ENCODE data around the gene AGBL4. TPM values are rescaled to one million over a fixed set of nuclear protein-coding genes. Genes with fewer than 3 reads are reported as not detected.
A peak's percentile ranks its signal among the peaks of the same experiment; 100 is the strongest.

The AGBL4 gene
- total and polyA plus RNA-seq, 7 donors, result 0.01 to 0.05 TPM; not detected in 5

- no peak overlapping the region for H3K27ac ChIP-seq
- 47 to 67% (median 55%) methylated on average over 3 of the region's 3 CpGs for WGBS, 3 donors
- H3K9me3 ChIP-seq, result no peaks in the 10 kb centered on the region
- intact Hi-C loops (cut with DNase I), result no loop called here
- no peaks in the 10 kb centered on the region for H3K27me3 ChIP-seq (ENCODE audit: insufficient read depth in 3 of 3, low read length in 2 of 3)
- ATAC-seq (no peak), DNase-seq (no peak)
- TF ChIP-seq CTCF (IDR thresholded peaks at IDR 0.05), result no peak
- H3K36me3 ChIP-seq (ENCODE audit: insufficient read depth in 1 of 2, low read depth in 1 of 2), result no peaks in the 10 kb centered on the region
- H3K4me3 ChIP-seq, result no peak overlapping the region
- no peaks in the 10 kb centered on the region for H3K4me1 ChIP-seq
Observed at GRCh38 chr1:48858200-48858920, 1165.4 kb downstream of the AGBL4 start.

GRCh38 chr1:48853006-48853405 lies 1170.7 kb downstream of the AGBL4 start:
- H3K27ac ChIP-seq, result no peak overlapping the region
- TF ChIP-seq CTCF (IDR thresholded peaks at IDR 0.05), result no peak
- no peaks in the 10 kb centered on the region for H3K27me3 ChIP-seq (ENCODE audit: insufficient read depth in 3 of 3, low read length in 2 of 3)
- ATAC-seq (peak in 1 of 4 donors; percentile 36), DNase-seq (no peak)
- no peaks in the 10 kb centered on the region for H3K4me1 ChIP-seq
- H3K9me3 ChIP-seq, result no peaks in the 10 kb centered on the region
- intact Hi-C loops (cut with DNase I), result no loop called here
- H3K4me3 ChIP-seq, result no peak overlapping the region
- no peaks in the 10 kb centered on the region for H3K36me3 ChIP-seq (ENCODE audit: insufficient read depth in 1 of 2, low read depth in 1 of 2)

GRCh38 chr1:48851638-48852037 lies 1172.1 kb downstream of the AGBL4 start:
- Histone ChIP-seq H3K27me3 (ENCODE audit: insufficient read depth in 3 of 3, low read length in 2 of 3) (no peaks in the 10 kb centered on the region), H3K27ac (no peak overlapping the region), H3K9me3 (no peaks in the 10 kb centered on the region), H3K4me3 (no peak overlapping the region), H3K4me1 (no peaks in the 10 kb centered on the region), H3K36me3 (ENCODE audit: insufficient read depth in 1 of 2, low read depth in 1 of 2) (no peaks in the 10 kb centered on the region)
- no peak for DNase-seq
- TF ChIP-seq CTCF (IDR thresholded peaks at IDR 0.05), result no peak
- intact Hi-C loops (cut with DNase I), result no loop called here
- no peak for ATAC-seq
- 50 to 61% (median 60%) methylated on average over 2 of the region's 2 CpGs for WGBS, 3 donors

GRCh38 chr1:48848035-48848434 lies 1175.7 kb downstream of the AGBL4 start:
- H3K4me1 ChIP-seq, result no peaks in the 10 kb centered on the region
- intact Hi-C loops (cut with DNase I), result no loop called here
- H3K27me3 ChIP-seq (ENCODE audit: insufficient read depth in 3 of 3, low read length in 2 of 3), result peaks cover 0 to 3% (median 0%) of the 10 kb centered on the region in 3 donors
- DNase-seq (no peak), ATAC-seq (no peak)
- TF ChIP-seq CTCF (IDR thresholded peaks at IDR 0.05), result no peak
- H3K9me3 ChIP-seq, result no peaks in the 10 kb centered on the region
- no peak overlapping the region for H3K4me3 ChIP-seq
- H3K27ac ChIP-seq, result no peak overlapping the region
- WGBS, 3 donors, result 58 to 74% (median 70%) methylated on average over 2 of the region's 2 CpGs
- H3K36me3 ChIP-seq (ENCODE audit: insufficient read depth in 1 of 2, low read depth in 1 of 2), result no peaks in the 10 kb centered on the region

- DNase-seq (no peak), ATAC-seq (no peak)
- Histone ChIP-seq H3K36me3 (ENCODE audit: insufficient read depth in 1 of 2, low read depth in 1 of 2) (no peaks in the 10 kb centered on the region), H3K4me1 (no peaks in the 10 kb centered on the region), H3K27me3 (ENCODE audit: insufficient read depth in 3 of 3, low read length in 2 of 3) (peaks cover 0 to 3% (median 0%) of the 10 kb centered on the region in 3 donors), H3K27ac (no peak overlapping the region), H3K4me3 (no peak overlapping the region), H3K9me3 (no peaks in the 10 kb centered on the region)
- WGBS, 3 donors, result 63 to 81% (median 74%) methylated on average over 1 of the region's 1 CpG
- intact Hi-C loops (cut with DNase I), result no loop called here
- no peak for TF ChIP-seq CTCF (IDR thresholded peaks at IDR 0.05)
Observed at GRCh38 chr1:48846441-48846840, 1177.3 kb downstream of the AGBL4 start.

Measured in psoas muscle (tissue), 8 donors.